ENCODE results near the gene SPIRE2. TPM values are rescaled to one million over a fixed set of nuclear protein-coding genes. Genes with fewer than 3 reads are reported as not detected.

SPIRE2 gene
- total and polyA plus RNA-seq, 2 of the 13 experiments (the other 11 are each of a cell fraction or from before 2014, with no cell fraction given): 13.3 to 37.5 TPM

GRCh38 chr16:89900885-89901284 is 72.6 kb downstream of the SPIRE2 start:
- H2AFZ ChIP-seq (ENCODE audit: low read length): no peak overlapping the region
- H3K4me1 ChIP-seq (ENCODE audit: insufficient read depth, low read length): no peaks in the 10 kb centered on the region
- no peaks in the 10 kb centered on the region for H3K79me2 ChIP-seq (ENCODE audit: insufficient read depth, low read length)
- WGBS (ENCODE audit: low lambda C conversion rate): 98% methylated on average over 13 of the region's 17 CpGs
- no peaks in the 10 kb centered on the region; the same call in 1 of the 2 replicates for H4K20me1 ChIP-seq (ENCODE audit: insufficient read depth, low read length)
- no peak for DNase-seq (ENCODE audit: low spot score)
- in situ Hi-C loops (cut with HindIII; ENCODE audit: extremely low pct_ligation_motif_present, low pct_unique_long_range_greater_than_20kb): no loop called here
- no peaks in the 10 kb centered on the region for H3K27me3 ChIP-seq (ENCODE audit: control insufficient read depth in 1 of 2, insufficient read depth in 2 of 2, low read length in 2 of 2)
- intact Hi-C loops (cut with micrococcal nuclease; ENCODE audit: unreplicated experiment): no loop called here
- H3K9me3 ChIP-seq (ENCODE audit: low read length): no peaks in the 10 kb centered on the region
- no peak overlapping the region for H3K27ac ChIP-seq (ENCODE audit: extremely low read length, insufficient read depth, low read length)
- TF ChIP-seq LCORL (IDR thresholded peaks at IDR 0.05) (no peak), LCORL (CRISPR knock-in tag; IDR thresholded peaks at IDR 0.05) (no peak), AGO2 (optimal IDR thresholded peaks at IDR 0.05; ENCODE audit: low read depth, low read length) (peak; percentile 32), ZSCAN12 (CRISPR knock-in tag; IDR thresholded peaks at IDR 0.05) (no peak), FOXC1 (CRISPR knock-in tag; IDR thresholded peaks at IDR 0.05; ENCODE audit: borderline replicate concordance) (no peak), ZMAT5 (CRISPR knock-in tag; IDR thresholded peaks at IDR 0.05; ENCODE audit: borderline replicate concordance, low read depth) (no peak), SRSF1 (optimal IDR thresholded peaks at IDR 0.05; ENCODE audit: low read depth, low read length) (no peak), POLR2AphosphoS2 (IDR thresholded peaks at IDR 0.05; ENCODE audit: low read depth, low read length) (no peak), TFDP1 (CRISPR knock-in tag; IDR thresholded peaks at IDR 0.05; ENCODE audit: borderline replicate concordance) (no peak)
- no peak overlapping the region for H3K4me3 ChIP-seq (replicated peaks in 1 of 3; ENCODE audit: insufficient read depth in 1 of 3, low read depth in 2 of 3, low read length in 3 of 3)
- POLR2A ChIA-PET: no interaction called here
- BruUV-seq (replicated peaks): TSS peak; percentile 23
- no peak for FAIRE-seq
- H3K36me3 ChIP-seq (replicated peaks in 1 of 2; ENCODE audit: control insufficient read depth in 1 of 2, insufficient read depth in 2 of 2, low read length in 2 of 2): peaks cover 35 to 74% of the 10 kb centered on the region in 2 experiments
- no peak overlapping the region for H3K9ac ChIP-seq (ENCODE audit: insufficient read depth, low read depth, low read length)
- H3K4me2 ChIP-seq (ENCODE audit: low read depth, low read length): no peak overlapping the region
- CTCF ChIA-PET (ENCODE audit: low intra/inter-chr PET ratio, low total read pairs): no interaction called here
- no peak for ATAC-seq

All from HepG2 (cell line).